PFSK-1 (cell line): ENCODE results near the gene AHSG.

Experiments used
- POLR2AphosphoS5 ChIP-seq: IDR thresholded peaks from 2 replicates; pipeline ENCODE4 v1.6.1; 2012; ENCODE audit warnings: low read depth, mild to moderate bottlenecking, control low read depth, low read length, moderate library complexity
- TF ChIP-seq, protein P1 (sequence below), 2 experiments: IDR thresholded peaks; 2 replicates each; pipeline versions ENCODE4 v1.6.1 to v1.8.0; 2011 to 2012; ENCODE audit warnings: low read depth in 2 of 2, low read length in 2 of 2, control low read depth in 1 of 2, inconsistent platforms in 1 of 2, mild to moderate bottlenecking in 1 of 2, moderate library complexity in 1 of 2; ENCODE audit not compliant: insufficient read depth in 1 of 2

DNA sequence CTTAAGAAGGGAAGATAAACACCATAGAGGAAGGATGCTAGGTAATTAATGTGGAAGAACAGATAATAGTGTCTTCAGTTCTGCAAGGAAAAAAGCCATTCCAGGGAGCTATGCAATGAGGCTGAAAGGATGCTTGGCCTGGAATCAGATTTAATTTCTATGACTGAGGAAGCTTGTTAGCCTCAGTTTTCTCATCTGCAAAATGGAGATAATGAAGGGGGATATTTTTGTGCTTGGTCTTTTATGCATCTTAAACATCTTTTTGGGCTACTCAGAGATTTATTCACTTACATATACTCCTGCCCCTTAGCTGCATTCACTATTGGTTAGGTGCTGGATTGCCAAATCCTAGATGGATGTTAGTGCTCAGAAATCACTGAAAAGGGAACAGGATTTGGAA lies 25.7 kb upstream of the AHSG start:
- TF ChIP-seq POLR2AphosphoS5: no peak
- TF ChIP-seq, protein P1, sequence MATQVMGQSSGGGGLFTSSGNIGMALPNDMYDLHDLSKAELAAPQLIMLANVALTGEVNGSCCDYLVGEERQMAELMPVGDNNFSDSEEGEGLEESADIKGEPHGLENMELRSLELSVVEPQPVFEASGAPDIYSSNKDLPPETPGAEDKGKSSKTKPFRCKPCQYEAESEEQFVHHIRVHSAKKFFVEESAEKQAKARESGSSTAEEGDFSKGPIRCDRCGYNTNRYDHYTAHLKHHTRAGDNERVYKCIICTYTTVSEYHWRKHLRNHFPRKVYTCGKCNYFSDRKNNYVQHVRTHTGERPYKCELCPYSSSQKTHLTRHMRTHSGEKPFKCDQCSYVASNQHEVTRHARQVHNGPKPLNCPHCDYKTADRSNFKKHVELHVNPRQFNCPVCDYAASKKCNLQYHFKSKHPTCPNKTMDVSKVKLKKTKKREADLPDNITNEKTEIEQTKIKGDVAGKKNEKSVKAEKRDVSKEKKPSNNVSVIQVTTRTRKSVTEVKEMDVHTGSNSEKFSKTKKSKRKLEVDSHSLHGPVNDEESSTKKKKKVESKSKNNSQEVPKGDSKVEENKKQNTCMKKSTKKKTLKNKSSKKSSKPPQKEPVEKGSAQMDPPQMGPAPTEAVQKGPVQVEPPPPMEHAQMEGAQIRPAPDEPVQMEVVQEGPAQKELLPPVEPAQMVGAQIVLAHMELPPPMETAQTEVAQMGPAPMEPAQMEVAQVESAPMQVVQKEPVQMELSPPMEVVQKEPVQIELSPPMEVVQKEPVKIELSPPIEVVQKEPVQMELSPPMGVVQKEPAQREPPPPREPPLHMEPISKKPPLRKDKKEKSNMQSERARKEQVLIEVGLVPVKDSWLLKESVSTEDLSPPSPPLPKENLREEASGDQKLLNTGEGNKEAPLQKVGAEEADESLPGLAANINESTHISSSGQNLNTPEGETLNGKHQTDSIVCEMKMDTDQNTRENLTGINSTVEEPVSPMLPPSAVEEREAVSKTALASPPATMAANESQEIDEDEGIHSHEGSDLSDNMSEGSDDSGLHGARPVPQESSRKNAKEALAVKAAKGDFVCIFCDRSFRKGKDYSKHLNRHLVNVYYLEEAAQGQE (IDR thresholded peaks at IDR 0.05; ENCODE audit: insufficient read depth in 1 of 2, low read depth in 2 of 2, low read length in 2 of 2): no peak
